ENCODE results near the gene PPAT.
"Not testable (repeated sequence)": the region's sequence is repeated elsewhere in the genome, so short reads cannot be mapped to it uniquely, and the experiment has no call there.

PPAT gene

GRCh38 chr4:56387023-56388001 lies 48.1 kb downstream of the PPAT start, which contains the start of gene AASDH:
AASDH (minus strand) TSS chr4:56387491; CDS start chr4:56384299, 3,192 bp downstream.
- DNase-seq (ENCODE audit: low read depth in 1 of 2, low spot score in 1 of 2): peak; percentile 85 to 95

- DNase-seq (ENCODE audit: low read depth in 1 of 2, low spot score in 1 of 2): no peak
These were observed 49.3 kb downstream of the PPAT start for GRCh38 chr4:56386091-56386490.

GRCh38 chr4:56375458-56375857 lies 60.0 kb downstream of the PPAT start:
- no peak for DNase-seq (ENCODE audit: low read depth in 1 of 2, low spot score in 1 of 2)

GRCh38 chr4:56374956-56375355 lies 60.5 kb downstream of the PPAT start:
- DNase-seq (ENCODE audit: low read depth in 1 of 2, low spot score in 1 of 2): no peak

- DNase-seq (ENCODE audit: low read depth in 1 of 2, low spot score in 1 of 2): no peak
These were observed 62.6 kb downstream of the PPAT start for GRCh38 chr4:56372774-56373173.

- no peak for DNase-seq (ENCODE audit: low read depth in 1 of 2, low spot score in 1 of 2)
These were observed 63.8 kb downstream of the PPAT start for GRCh38 chr4:56371426-56372220.

- DNase-seq (ENCODE audit: low read depth in 1 of 2, low spot score in 1 of 2): no peak
These were observed 65.0 kb downstream of the PPAT start for GRCh38 chr4:56370377-56370776.

GRCh38 chr4:56362981-56363380 lies 72.4 kb downstream of the PPAT start:
- not testable (repeated sequence) for DNase-seq (ENCODE audit: low read depth in 1 of 2, low spot score in 1 of 2)

GRCh38 chr4:56360071-56360470 lies 75.3 kb downstream of the PPAT start:
- no peak for DNase-seq (ENCODE audit: low read depth in 1 of 2, low spot score in 1 of 2)

GRCh38 chr4:56356650-56357049 lies 78.8 kb downstream of the PPAT start:
- no peak for DNase-seq (ENCODE audit: low read depth in 1 of 2, low spot score in 1 of 2)

GRCh38 chr4:56348576-56348975 lies 86.8 kb downstream of the PPAT start:
- no peak for DNase-seq (ENCODE audit: low read depth in 1 of 2, low spot score in 1 of 2)

GRCh38 chr4:56345458-56345857 lies 90.0 kb downstream of the PPAT start:
- no peak for DNase-seq (ENCODE audit: low read depth in 1 of 2, low spot score in 1 of 2)
